KMS-11 (cell line): ENCODE results near the gene GALNT11.

Experiments
- H2AFZ ChIP-seq: fragments of 200-600 bp; sonication (generic); 2 replicates; pipeline ENCODE4 v1.6.1; 2016; ENCODE audit warnings: antibody characterized with exemption, mixed run types, low read depth
- H3K27ac ChIP-seq: fragments of 200-600 bp; sonication (generic); 2 replicates; pipeline ENCODE4 v1.6.1; 2016; ENCODE audit warnings: mild to moderate bottlenecking, mixed run types
- H3K27me3 ChIP-seq: fragments of 200-600 bp; sonication (generic); 2 replicates; pipeline ENCODE4 v1.6.1; 2017; ENCODE audit warnings: mild to moderate bottlenecking, low read depth, mixed run types, moderate library complexity; ENCODE audit not compliant: insufficient read depth
- H3K36me3 ChIP-seq: fragments of 200-600 bp; sonication (generic); 2 replicates; pipeline ENCODE4 v1.6.1; 2017; ENCODE audit warnings: mild to moderate bottlenecking, mixed run types; ENCODE audit not compliant: insufficient read depth
- H3K4me1 ChIP-seq: fragments of 200-600 bp; sonication (generic); 2 replicates; pipeline ENCODE4 v1.6.1; 2016; ENCODE audit warnings: mild to moderate bottlenecking, low read depth, mixed run types; ENCODE audit not compliant: poor library complexity, severe bottlenecking
- H3K4me2 ChIP-seq: fragments of 200-600 bp; sonication (generic); 2 replicates; pipeline ENCODE4 v1.7.0; 2016; ENCODE audit warnings: mild to moderate bottlenecking, mixed run types
- H3K4me3 ChIP-seq: fragments of 200-600 bp; sonication (generic); IDR thresholded peaks from 2 replicates; pipeline ENCODE4 v1.6.1; 2017; ENCODE audit warnings: low read depth, low read length, mixed read lengths; ENCODE audit not compliant: insufficient read depth
- H3K79me2 ChIP-seq: fragments of 200-600 bp; sonication (generic); 2 replicates; pipeline ENCODE4 v1.6.1; 2016; ENCODE audit warnings: low read depth, mixed run types; ENCODE audit not compliant: insufficient read depth
- H3K9ac ChIP-seq: fragments of 200-600 bp; sonication (generic); 2 replicates; pipeline ENCODE4 v1.6.1; 2016; ENCODE audit warnings: mild to moderate bottlenecking, mixed run types
- H4K20me1 ChIP-seq: fragments of 200-600 bp; sonication (generic); 2 replicates; pipeline ENCODE4 v1.6.1; 2016; ENCODE audit warnings: mild to moderate bottlenecking, mixed run types; ENCODE audit not compliant: insufficient read depth
- CTCF ChIP-seq: fragments of 200-600 bp; sonication (generic); conservative IDR thresholded peaks from 2 replicates; pipeline ENCODE4 v1.6.1; 2017; ENCODE audit warnings: low read depth, mild to moderate bottlenecking, antibody characterized with exemption, low read length, moderate library complexity, mixed read lengths

Gene GALNT11

GRCh38 chr7:152129682-152130081, 104.2 kb downstream of the GALNT11 start:
- no peaks in the 10 kb centered on the region for H3K79me2 ChIP-seq
- H3K4me3 ChIP-seq = no peak overlapping the region
- no peaks in the 10 kb centered on the region for H3K4me1 ChIP-seq
- no peak overlapping the region for H2AFZ ChIP-seq
- no peak for TF ChIP-seq CTCF
- no peaks in the 10 kb centered on the region for H4K20me1 ChIP-seq
- H3K9ac ChIP-seq = no peak overlapping the region
- H3K27me3 ChIP-seq = no peaks in the 10 kb centered on the region
- no peaks in the 10 kb centered on the region; the same call in 1 of the 2 replicates for H3K36me3 ChIP-seq
- no peak overlapping the region for H3K27ac ChIP-seq
- no peak overlapping the region for H3K4me2 ChIP-seq

- H3K4me3 ChIP-seq = no peak overlapping the region
These were observed 105.5 kb downstream of the GALNT11 start for GRCh38 chr7:152130658-152131590.

GRCh38 chr7:152131981-152132494, 106.6 kb downstream of the GALNT11 start:
- no peak overlapping the region for H2AFZ ChIP-seq
- no peak overlapping the region for H3K4me2 ChIP-seq
- H3K4me1 ChIP-seq = no peaks in the 10 kb centered on the region
- no peaks in the 10 kb centered on the region; the same call in 1 of the 2 replicates for H3K36me3 ChIP-seq
- no peak overlapping the region for H3K27ac ChIP-seq
- H3K9ac ChIP-seq = no peak overlapping the region
- no peak for TF ChIP-seq CTCF
- no peak overlapping the region for H3K4me3 ChIP-seq
- H4K20me1 ChIP-seq = no peaks in the 10 kb centered on the region
- H3K27me3 ChIP-seq = no peaks in the 10 kb centered on the region
- no peaks in the 10 kb centered on the region for H3K79me2 ChIP-seq

More at GRCh38 chr7:152130658-152131590, 105.5 kb downstream of the GALNT11 start:
- H3K27ac ChIP-seq = no peak overlapping the region
- H3K36me3 ChIP-seq = no peaks in the 10 kb centered on the region; the same call in 1 of the 2 replicates
- no peaks in the 10 kb centered on the region for H3K27me3 ChIP-seq
- TF ChIP-seq CTCF = no peak
- H2AFZ ChIP-seq = no peak overlapping the region
- H4K20me1 ChIP-seq = no peaks in the 10 kb centered on the region
- no peak overlapping the region for H3K9ac ChIP-seq
- H3K4me2 ChIP-seq = no peak overlapping the region
- H3K4me1 ChIP-seq = no peaks in the 10 kb centered on the region
- H3K79me2 ChIP-seq = no peaks in the 10 kb centered on the region

GRCh38 chr7:152132812-152133211, 107.3 kb downstream of the GALNT11 start:
- H3K4me1 ChIP-seq = no peaks in the 10 kb centered on the region
- H3K9ac ChIP-seq = no peak overlapping the region
- H3K27me3 ChIP-seq = no peaks in the 10 kb centered on the region
- H3K4me2 ChIP-seq = no peak overlapping the region
- H3K79me2 ChIP-seq = no peaks in the 10 kb centered on the region
- H4K20me1 ChIP-seq = no peaks in the 10 kb centered on the region
- H3K36me3 ChIP-seq = no peaks in the 10 kb centered on the region; the same call in 1 of the 2 replicates
- H2AFZ ChIP-seq = no peak overlapping the region
- TF ChIP-seq CTCF = no peak
- no peak overlapping the region for H3K4me3 ChIP-seq
- H3K27ac ChIP-seq = no peak overlapping the region
